ENCODE measurements around the gene MPPED1.

The MPPED1 gene

GRCh38 chr22:43393132-43393843 is 18.5 kb upstream of the MPPED1 start:
- no peak for DNase-seq (ENCODE audit: low read depth)

GRCh38 chr22:43393844-43394474 is 17.9 kb upstream of the MPPED1 start:
- no peak for DNase-seq (ENCODE audit: low read depth)

GRCh38 chr22:43395086-43395695 is 16.6 kb upstream of the MPPED1 start:
- no peak for DNase-seq (ENCODE audit: low read depth)

- no peak for DNase-seq (ENCODE audit: low read depth)
Measured at GRCh38 chr22:43396321-43396933, 15.4 kb upstream of the MPPED1 start.

- DNase-seq (ENCODE audit: low read depth) = no peak
Measured at GRCh38 chr22:43396934-43397457, 14.8 kb upstream of the MPPED1 start.

- DNase-seq (ENCODE audit: low read depth) = no peak
Measured at GRCh38 chr22:43397766-43398165, 14.0 kb upstream of the MPPED1 start.

GRCh38 chr22:43398246-43398645 is 13.6 kb upstream of the MPPED1 start:
- DNase-seq (ENCODE audit: low read depth) = no peak

- no peak for DNase-seq (ENCODE audit: low read depth)
Measured at GRCh38 chr22:43398910-43399309, 12.9 kb upstream of the MPPED1 start.

GRCh38 chr22:43399338-43399979 is 12.4 kb upstream of the MPPED1 start:
- DNase-seq (ENCODE audit: low read depth) = no peak

- no peak for DNase-seq (ENCODE audit: low read depth)
Measured at GRCh38 chr22:43399980-43400358, 11.8 kb upstream of the MPPED1 start.

- no peak for DNase-seq (ENCODE audit: low read depth)
Measured at GRCh38 chr22:43400449-43400848, 11.4 kb upstream of the MPPED1 start.

GRCh38 chr22:43401233-43401632 is 10.6 kb upstream of the MPPED1 start:
- no peak for DNase-seq (ENCODE audit: low read depth)

GRCh38 chr22:43401661-43402060 is 10.2 kb upstream of the MPPED1 start:
- DNase-seq (ENCODE audit: low read depth) = no peak

GRCh38 chr22:43402128-43402527 is 9.7 kb upstream of the MPPED1 start:
- no peak for DNase-seq (ENCODE audit: low read depth)

GRCh38 chr22:43404673-43405385 is 7.0 kb upstream of the MPPED1 start:
- DNase-seq (ENCODE audit: low read depth) = no peak

- DNase-seq (ENCODE audit: low read depth) = no peak
Measured at GRCh38 chr22:43406186-43406790, 5.5 kb upstream of the MPPED1 start.

- DNase-seq (ENCODE audit: low read depth) = no peak
Measured at GRCh38 chr22:43407591-43407990, 4.2 kb upstream of the MPPED1 start.

GRCh38 chr22:43408009-43408408 is 3.8 kb upstream of the MPPED1 start:
- no peak for DNase-seq (ENCODE audit: low read depth)

- DNase-seq (ENCODE audit: low read depth) = no peak
Measured at GRCh38 chr22:43409046-43409445, 2.8 kb upstream of the MPPED1 start.

- no peak for DNase-seq (ENCODE audit: low read depth)
Measured at GRCh38 chr22:43409800-43410199, 2.0 kb upstream of the MPPED1 start.

All from T-helper 22 cell (primary cell).